Mesothelial cell of epicardium (in vitro differentiated cells): ENCODE measurements around the gene FAM174B. TPM values are rescaled to one million over a fixed set of nuclear protein-coding genes. Genes with fewer than 3 reads are reported as not detected.

Experiments used
- DNase-seq, 2 experiments: peaks; one replicate each; pipeline ENCODE4 v3.0.0; 2021; ENCODE audit warnings: low spot score in 2 of 2; ENCODE audit not compliant: unreplicated experiment in 2 of 2
- H3K27ac Mint-ChIP-seq: 2 replicates; pipeline ENCODE4 v1.8.0; 2021; ENCODE audit warnings: mixed read lengths
- H3K27me3 Mint-ChIP-seq: 2 replicates; pipeline ENCODE4 v1.8.0; 2021; ENCODE audit warnings: low read depth, mixed read lengths
- H3K36me3 Mint-ChIP-seq: 2 replicates; pipeline ENCODE4 v1.8.0; 2021; ENCODE audit warnings: mixed read lengths
- H3K4me1 Mint-ChIP-seq: 2 replicates; pipeline ENCODE4 v1.8.0; 2021; ENCODE audit warnings: mixed read lengths
- H3K4me3 Mint-ChIP-seq: 2 replicates; pipeline ENCODE4 v1.8.0; 2021; ENCODE audit warnings: mild to moderate bottlenecking, moderate library complexity, mixed read lengths
- H3K9me3 Mint-ChIP-seq: 2 replicates; pipeline ENCODE4 v1.8.0; 2021; ENCODE audit warnings: mixed read lengths
- total RNA-seq: library from RNA; stranded (reverse); gene quantifications from 3 replicates; pipeline ENCODE4 v1.2.1, GENCODE V29; 2021
- TF ChIP-seq, protein P1 (sequence below): fragments of 200-600 bp; sonication (generic); IDR thresholded peaks from one replicate; pipeline ENCODE4 v1.5.0; 2021; ENCODE audit warnings: antibody characterized with exemption; ENCODE audit not compliant: unreplicated experiment

Gene FAM174B
- total RNA-seq, 1 donor from 2014 or later = 20.7 TPM

DNA sequence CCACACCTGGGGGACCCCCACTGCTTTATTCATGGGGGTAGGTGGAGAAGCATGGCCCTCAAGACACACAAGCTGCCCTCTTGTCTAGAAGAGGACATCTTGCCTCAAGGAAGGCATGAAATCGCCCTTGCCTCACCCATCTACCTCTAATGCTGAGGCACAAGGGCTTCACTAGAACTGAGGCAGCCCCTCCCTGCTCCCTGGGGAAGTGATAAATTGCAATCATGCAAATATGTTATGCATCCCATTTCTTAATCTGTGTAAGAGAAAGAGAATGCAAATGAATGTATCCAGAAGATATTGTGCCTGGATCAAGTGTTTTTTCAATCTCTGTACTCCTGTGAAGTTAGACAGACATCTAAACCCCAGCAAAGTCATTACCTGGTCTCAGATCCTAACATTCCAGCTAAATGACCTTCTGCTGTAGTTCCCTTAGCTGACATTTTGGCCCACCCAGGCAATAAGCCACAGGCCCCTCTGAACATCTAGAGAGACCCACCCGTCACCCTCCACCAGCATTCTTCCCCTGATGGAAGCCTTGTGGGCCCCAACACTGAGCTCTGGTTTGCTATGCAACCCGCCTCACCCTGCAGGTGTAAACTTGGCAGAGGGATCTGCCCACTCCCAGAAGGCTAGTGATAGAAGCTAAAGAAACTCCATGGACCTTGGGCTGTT is 53.8 kb downstream of the FAM174B start:
- Mint-ChIP-seq H3K36me3 (no peaks in the 10 kb centered on the region), H3K9me3 (peaks cover 17% of the 10 kb centered on the region)

GRCh38 chr15:92600856-92601255 is 54.7 kb downstream of the FAM174B start:
- no peak overlapping the region for H3K27ac Mint-ChIP-seq
- H3K27me3 Mint-ChIP-seq = peaks cover 4% of the 10 kb centered on the region
- no peak overlapping the region for H3K4me3 Mint-ChIP-seq
- TF ChIP-seq, protein P1, sequence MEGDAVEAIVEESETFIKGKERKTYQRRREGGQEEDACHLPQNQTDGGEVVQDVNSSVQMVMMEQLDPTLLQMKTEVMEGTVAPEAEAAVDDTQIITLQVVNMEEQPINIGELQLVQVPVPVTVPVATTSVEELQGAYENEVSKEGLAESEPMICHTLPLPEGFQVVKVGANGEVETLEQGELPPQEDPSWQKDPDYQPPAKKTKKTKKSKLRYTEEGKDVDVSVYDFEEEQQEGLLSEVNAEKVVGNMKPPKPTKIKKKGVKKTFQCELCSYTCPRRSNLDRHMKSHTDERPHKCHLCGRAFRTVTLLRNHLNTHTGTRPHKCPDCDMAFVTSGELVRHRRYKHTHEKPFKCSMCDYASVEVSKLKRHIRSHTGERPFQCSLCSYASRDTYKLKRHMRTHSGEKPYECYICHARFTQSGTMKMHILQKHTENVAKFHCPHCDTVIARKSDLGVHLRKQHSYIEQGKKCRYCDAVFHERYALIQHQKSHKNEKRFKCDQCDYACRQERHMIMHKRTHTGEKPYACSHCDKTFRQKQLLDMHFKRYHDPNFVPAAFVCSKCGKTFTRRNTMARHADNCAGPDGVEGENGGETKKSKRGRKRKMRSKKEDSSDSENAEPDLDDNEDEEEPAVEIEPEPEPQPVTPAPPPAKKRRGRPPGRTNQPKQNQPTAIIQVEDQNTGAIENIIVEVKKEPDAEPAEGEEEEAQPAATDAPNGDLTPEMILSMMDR = no peak
- H3K9me3 Mint-ChIP-seq = peaks cover 10% of the 10 kb centered on the region
- no peak for DNase-seq
- H3K4me1 Mint-ChIP-seq = peaks cover 20% of the 10 kb centered on the region
- no peaks in the 10 kb centered on the region for H3K36me3 Mint-ChIP-seq

More for the DNA sequence above, 53.8 kb downstream of the FAM174B start:
- Mint-ChIP-seq H3K4me1 (peaks cover 20% of the 10 kb centered on the region), H3K27ac (no peak overlapping the region), H3K27me3 (peaks cover 4% of the 10 kb centered on the region), H3K4me3 (no peak overlapping the region)
- TF ChIP-seq, protein P1 = no peak
- DNase-seq = no peak

- TF ChIP-seq, protein P1 = no peak
- H3K4me1 Mint-ChIP-seq = peaks cover 20% of the 10 kb centered on the region
- no peak for DNase-seq
- no peak overlapping the region for H3K4me3 Mint-ChIP-seq
- peaks cover 4% of the 10 kb centered on the region for H3K27me3 Mint-ChIP-seq
- H3K36me3 Mint-ChIP-seq = no peaks in the 10 kb centered on the region
- peaks cover 2% of the 10 kb centered on the region for H3K9me3 Mint-ChIP-seq
- H3K27ac Mint-ChIP-seq = no peak overlapping the region
Observed at GRCh38 chr15:92599394-92599970, 56.1 kb downstream of the FAM174B start.

GRCh38 chr15:92597548-92597947 is 58.0 kb downstream of the FAM174B start:
- no peak overlapping the region for H3K4me3 Mint-ChIP-seq
- DNase-seq = no peak
- peaks cover 20% of the 10 kb centered on the region for H3K4me1 Mint-ChIP-seq
- no peaks in the 10 kb centered on the region for H3K36me3 Mint-ChIP-seq
- no peak overlapping the region for H3K27ac Mint-ChIP-seq
- TF ChIP-seq, protein P1 = no peak
- H3K9me3 Mint-ChIP-seq = no peaks in the 10 kb centered on the region
- peaks cover 18% of the 10 kb centered on the region for H3K27me3 Mint-ChIP-seq

DNA sequence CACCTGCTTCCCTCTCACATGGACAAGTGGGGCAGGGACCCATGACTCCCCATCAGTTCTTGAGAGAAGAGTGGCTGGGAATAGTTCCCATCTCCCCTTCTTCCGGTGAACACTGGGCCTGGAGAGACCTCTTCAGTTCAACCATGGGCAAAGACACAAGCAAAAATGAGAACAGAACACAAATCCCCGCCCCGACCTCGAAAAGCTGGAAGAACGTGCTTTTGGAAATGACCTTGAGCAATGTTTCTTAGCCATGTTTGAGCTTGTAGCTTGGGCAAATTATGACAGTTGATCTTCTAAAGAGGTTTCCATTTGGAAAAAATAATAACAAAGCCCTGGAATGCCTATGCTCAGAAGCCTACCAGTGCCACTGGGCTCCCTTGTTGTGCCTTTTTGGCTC is 59.0 kb downstream of the FAM174B start:
- Mint-ChIP-seq H3K36me3 (no peaks in the 10 kb centered on the region), H3K4me3 (no peak overlapping the region), H3K27ac (no peak overlapping the region), H3K27me3 (peaks cover 18% of the 10 kb centered on the region), H3K4me1 (peaks cover 17% of the 10 kb centered on the region), H3K9me3 (no peaks in the 10 kb centered on the region)
- no peak for DNase-seq
- TF ChIP-seq, protein P1 = no peak
